ENCODE measurements around the gene APOA4. TPM values are rescaled to one million over a fixed set of nuclear protein-coding genes. Genes with fewer than 3 reads are reported as not detected.

The APOA4 gene
- total and polyA plus RNA-seq, 2 donors (not counting 1 experiment from before 2014, with no cell fraction given): not detected

DNA sequence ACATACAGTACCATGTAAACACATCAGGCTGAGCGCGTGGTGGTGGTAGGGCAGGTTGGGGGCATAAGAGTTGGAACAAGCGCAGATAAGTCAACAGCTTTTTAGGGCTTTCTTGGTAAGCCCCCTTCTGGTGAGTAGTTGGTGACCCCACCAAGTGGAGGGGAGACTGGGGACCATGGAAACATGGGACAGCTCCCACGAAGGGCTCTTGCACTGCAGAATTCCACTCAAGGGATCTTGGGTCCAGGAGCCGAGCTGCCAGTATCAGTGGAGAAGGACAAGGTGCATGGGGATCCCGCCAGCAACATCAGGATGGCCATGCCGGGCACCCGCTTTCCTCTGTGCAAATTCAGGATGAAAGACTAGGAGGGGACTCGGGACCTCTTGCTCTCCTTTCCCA lies 20.6 kb upstream of the APOA4 start:
- no peaks in the 10 kb centered on the region for H3K9me3 Mint-ChIP-seq (ENCODE audit: insufficient read depth)
- Histone ChIP-seq H3K9ac (ENCODE audit: low read length) (no peak overlapping the region), H3K27ac (ENCODE audit: low read length in 2 of 2) (no peak overlapping the region), H3K4me1 (ENCODE audit: control insufficient read depth in 2 of 2, insufficient read depth in 2 of 2, low read length in 2 of 2) (no peaks in the 10 kb centered on the region), H3K4me2 (replicated peaks; ENCODE audit: low read depth, low read length, poor library complexity, severe bottlenecking) (no peak overlapping the region), H3K27me3 (replicated peaks in 1 of 4; ENCODE audit: control extremely low read depth in 1 of 4, control insufficient read depth in 3 of 4, insufficient read depth in 4 of 4, low read length in 3 of 4) (no peaks in the 10 kb centered on the region), H3K4me3 (ENCODE audit: control extremely low read depth in 1 of 5, extremely low read depth in 1 of 5, insufficient read depth in 1 of 5, low read depth in 2 of 5, low read length in 4 of 5) (no peak overlapping the region), H3K79me2 (ENCODE audit: control insufficient read depth, insufficient read depth, low read length) (no peaks in the 10 kb centered on the region), H4K20me1 (ENCODE audit: control insufficient read depth, insufficient read depth, low read length, poor library complexity, severe bottlenecking) (no peaks in the 10 kb centered on the region), H3K36me3 (replicated peaks in 1 of 2; ENCODE audit: control extremely low read depth in 1 of 2, control insufficient read depth in 1 of 2, extremely low read depth in 1 of 2, insufficient read depth in 2 of 2, low read length in 1 of 2) (peaks cover 13 to 45% of the 10 kb centered on the region in 2 experiments), H3K9me3 (ENCODE audit: control extremely low read depth in 1 of 3, control insufficient read depth in 2 of 3, insufficient read depth in 1 of 3, low read length in 2 of 3) (no peaks in the 10 kb centered on the region), H2AFZ (ENCODE audit: insufficient read depth, low read depth, low read length, poor library complexity, severe bottlenecking) (no peak overlapping the region)
- H3K4me1 Mint-ChIP-seq: no peaks in the 10 kb centered on the region
- ChIA-PET POLR2A (interaction anchor here (1.1 kb wide), 1 partner anchor 143 kb away, joined by 3 read pairs; no protein-coding TSS in a partner anchor), CTCF (no interaction called here)
- H3K27ac Mint-ChIP-seq: no peak overlapping the region
- WGBS (ENCODE audit: insufficient coverage): 98% methylated on average over 7 of the region's 9 CpGs
- intact Hi-C loops (cut with micrococcal nuclease): no loop called here
- H3K4me3 Mint-ChIP-seq: no peak overlapping the region
- DNase-seq (no peak), ATAC-seq (ENCODE audit: low read depth) (no peak)
- TF ChIP-seq, protein P1, sequence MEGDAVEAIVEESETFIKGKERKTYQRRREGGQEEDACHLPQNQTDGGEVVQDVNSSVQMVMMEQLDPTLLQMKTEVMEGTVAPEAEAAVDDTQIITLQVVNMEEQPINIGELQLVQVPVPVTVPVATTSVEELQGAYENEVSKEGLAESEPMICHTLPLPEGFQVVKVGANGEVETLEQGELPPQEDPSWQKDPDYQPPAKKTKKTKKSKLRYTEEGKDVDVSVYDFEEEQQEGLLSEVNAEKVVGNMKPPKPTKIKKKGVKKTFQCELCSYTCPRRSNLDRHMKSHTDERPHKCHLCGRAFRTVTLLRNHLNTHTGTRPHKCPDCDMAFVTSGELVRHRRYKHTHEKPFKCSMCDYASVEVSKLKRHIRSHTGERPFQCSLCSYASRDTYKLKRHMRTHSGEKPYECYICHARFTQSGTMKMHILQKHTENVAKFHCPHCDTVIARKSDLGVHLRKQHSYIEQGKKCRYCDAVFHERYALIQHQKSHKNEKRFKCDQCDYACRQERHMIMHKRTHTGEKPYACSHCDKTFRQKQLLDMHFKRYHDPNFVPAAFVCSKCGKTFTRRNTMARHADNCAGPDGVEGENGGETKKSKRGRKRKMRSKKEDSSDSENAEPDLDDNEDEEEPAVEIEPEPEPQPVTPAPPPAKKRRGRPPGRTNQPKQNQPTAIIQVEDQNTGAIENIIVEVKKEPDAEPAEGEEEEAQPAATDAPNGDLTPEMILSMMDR (IDR thresholded peaks at IDR 0.05): no peak
- TF ChIP-seq EZH2 (IDR thresholded peaks at IDR 0.05; ENCODE audit: borderline replicate concordance, insufficient read depth, low read depth, low read length, poor library complexity, severe bottlenecking): no peak
- no peaks in the 10 kb centered on the region for H3K27me3 Mint-ChIP-seq

DNA sequence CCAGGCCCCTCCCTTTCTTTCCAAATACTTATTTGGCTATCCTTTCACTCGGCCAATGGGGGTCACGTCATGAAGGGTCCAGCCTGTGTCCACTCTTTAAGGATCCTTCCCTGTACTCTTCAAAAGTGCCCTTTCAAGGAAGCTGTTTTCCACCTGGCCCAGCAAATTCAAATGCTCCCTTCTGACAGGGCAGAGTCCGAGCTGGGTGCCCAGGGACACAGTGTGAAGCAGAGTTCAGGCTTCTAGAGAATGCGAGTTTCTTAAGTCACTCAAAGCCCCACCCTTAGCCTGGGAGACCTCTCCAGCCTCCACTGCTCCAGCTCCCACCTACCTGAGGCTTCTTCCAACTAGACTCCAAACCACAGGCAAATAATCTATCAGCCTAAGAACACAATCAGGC lies 19.8 kb upstream of the APOA4 start:
- H3K36me3 ChIP-seq (replicated peaks in 1 of 2; ENCODE audit: control extremely low read depth in 1 of 2, control insufficient read depth in 1 of 2, extremely low read depth in 1 of 2, insufficient read depth in 2 of 2, low read length in 1 of 2): peaks cover 10 to 41% of the 10 kb centered on the region in 2 experiments
- intact Hi-C loops (cut with micrococcal nuclease): no loop called here
- no peak overlapping the region for H3K4me2 ChIP-seq (replicated peaks; ENCODE audit: low read depth, low read length, poor library complexity, severe bottlenecking)
- H4K20me1 ChIP-seq (ENCODE audit: control insufficient read depth, insufficient read depth, low read length, poor library complexity, severe bottlenecking): no peaks in the 10 kb centered on the region
- no peak for ATAC-seq (ENCODE audit: low read depth)
- H3K9me3 ChIP-seq (ENCODE audit: control extremely low read depth in 1 of 3, control insufficient read depth in 2 of 3, insufficient read depth in 1 of 3, low read length in 2 of 3): no peaks in the 10 kb centered on the region
- Mint-ChIP-seq H3K9me3 (ENCODE audit: insufficient read depth) (no peaks in the 10 kb centered on the region), H3K4me3 (no peak overlapping the region), H3K4me1 (no peaks in the 10 kb centered on the region), H3K27ac (no peak overlapping the region), H3K27me3 (no peaks in the 10 kb centered on the region)
- H3K4me3 ChIP-seq (ENCODE audit: control extremely low read depth in 1 of 5, extremely low read depth in 1 of 5, insufficient read depth in 1 of 5, low read depth in 2 of 5, low read length in 4 of 5): no peak overlapping the region
- no peaks in the 10 kb centered on the region for H3K4me1 ChIP-seq (ENCODE audit: control insufficient read depth in 2 of 2, insufficient read depth in 2 of 2, low read length in 2 of 2)
- no peak for DNase-seq
- no peak overlapping the region for H3K27ac ChIP-seq (ENCODE audit: low read length in 2 of 2)
- no peaks in the 10 kb centered on the region for H3K27me3 ChIP-seq (replicated peaks in 1 of 4; ENCODE audit: control extremely low read depth in 1 of 4, control insufficient read depth in 3 of 4, insufficient read depth in 4 of 4, low read length in 3 of 4)
- H3K79me2 ChIP-seq (ENCODE audit: control insufficient read depth, insufficient read depth, low read length): no peaks in the 10 kb centered on the region
- no peak overlapping the region for H3K9ac ChIP-seq (ENCODE audit: low read length)
- ChIA-PET POLR2A (interaction anchor here (1.1 kb wide), 1 partner anchor 144 kb away, joined by 3 read pairs; no protein-coding TSS in a partner anchor), CTCF (no interaction called here)
- H2AFZ ChIP-seq (ENCODE audit: insufficient read depth, low read depth, low read length, poor library complexity, severe bottlenecking): no peak overlapping the region
- WGBS (ENCODE audit: insufficient coverage): 98% methylated on average over 4 of the region's 4 CpGs
- TF ChIP-seq, protein P1 (IDR thresholded peaks at IDR 0.05): no peak
- TF ChIP-seq EZH2 (IDR thresholded peaks at IDR 0.05; ENCODE audit: borderline replicate concordance, insufficient read depth, low read depth, low read length, poor library complexity, severe bottlenecking): no peak
